HepG2 (cell line): ENCODE results near the gene METRN. TPM values are rescaled to one million over a fixed set of nuclear protein-coding genes. Genes with fewer than 3 reads are reported as not detected.

Source experiments
- BCLAF1 ChIP-seq: fragments of 450-650 bp; IDR thresholded peaks from 2 replicates; pipeline ENCODE4 v1.6.1; 2017; ENCODE audit warnings: mild to moderate bottlenecking
- CBX1 ChIP-seq: IDR thresholded peaks from one replicate; pipeline ENCODE4 v1.6.1; 2016; ENCODE audit warnings: antibody characterized with exemption, low read depth
- FUBP1 ChIP-seq: sonication (generic); formaldehyde crosslinking; IDR thresholded peaks from 2 replicates; pipeline ENCODE4 v1.5.1; 2020; ENCODE audit warnings: missing genetic modification reagents, mild to moderate bottlenecking, borderline replicate concordance
- KLF6 ChIP-seq: IDR thresholded peaks from 2 replicates; pipeline ENCODE4 v1.8.0; 2016; ENCODE audit warnings: missing biosample characterization, missing genetic modification reagents
- PRDM15 ChIP-seq: sonication (generic); formaldehyde crosslinking; IDR thresholded peaks from 2 replicates; pipeline ENCODE4 v1.4.0; 2020; ENCODE audit warnings: missing genetic modification reagents
- PREB ChIP-seq: sonication (generic); formaldehyde crosslinking; IDR thresholded peaks from 2 replicates; pipeline ENCODE4 v1.4.0; 2020; ENCODE audit warnings: missing genetic modification reagents
- ZBTB7A ChIP-seq: sonication (generic); formaldehyde crosslinking; IDR thresholded peaks from 2 replicates; pipeline ENCODE4 v1.8.0; 2022; ENCODE audit warnings: mild to moderate bottlenecking, missing genetic modification reagents
- ZNF543 ChIP-seq: sonication (generic); formaldehyde crosslinking; IDR thresholded peaks from 2 replicates; pipeline ENCODE4 v1.4.0; 2020; ENCODE audit warnings: mild to moderate bottlenecking, missing genetic modification reagents
- ZNF639 ChIP-seq: conservative IDR thresholded peaks from 2 replicates; pipeline ENCODE4 v1.6.1; 2018; ENCODE audit warnings: missing genetic modification reagents
- ZNF710 ChIP-seq: sonication (generic); formaldehyde crosslinking; IDR thresholded peaks from 2 replicates; pipeline ENCODE4 v1.5.0; 2020; ENCODE audit warnings: mild to moderate bottlenecking, missing genetic modification reagents, borderline replicate concordance
- ZNF766 ChIP-seq: sonication (generic); formaldehyde crosslinking; IDR thresholded peaks from 2 replicates; pipeline ENCODE4 v1.5.0; 2020; ENCODE audit warnings: missing genetic modification reagents, borderline replicate concordance
- ZNF781 ChIP-seq: sonication (generic); formaldehyde crosslinking; IDR thresholded peaks from 2 replicates; pipeline ENCODE4 v1.5.1; 2020; ENCODE audit warnings: borderline replicate concordance, mild to moderate bottlenecking, missing genetic modification reagents; ENCODE audit errors: not compliant biosample characterization
- ZNF816 ChIP-seq: sonication (generic); formaldehyde crosslinking; IDR thresholded peaks from 2 replicates; pipeline ENCODE4 v1.8.0; 2022; ENCODE audit warnings: missing genetic modification reagents, mild to moderate bottlenecking, borderline replicate concordance
- polyA plus RNA-seq, 8 experiments: library from polyadenylated mRNA; depleted of rRNA in 3 of 8; stranded (reverse) in 7 of 8; unstranded in 1 of 8; fragments of >200 nt; fragmentation: Illumina TruSeq in 4 of 8; extraction: Trizol in 4 of 8; gene quantifications; 2 replicates each; pipeline versions ENCODE4 v1.2.1 to v1.2.3, GENCODE V29; 2011 to 2016; ENCODE audit warnings: low read depth in 4 of 8, missing spikeins in 1 of 8, mixed read lengths in 1 of 8; ENCODE audit not compliant: insufficient read depth in 1 of 8
- total RNA-seq, 5 experiments: library from RNA; depleted of rRNA; stranded (reverse); fragments of >200 nt; fragmentation: Illumina TruSeq; extraction: Trizol; gene quantifications; 2 replicates each; pipeline ENCODE4 v1.2.3, GENCODE V29; 2016; ENCODE audit warnings: low read depth in 1 of 5

The METRN gene
- total and polyA plus RNA-seq, 2 of the 13 experiments (the other 11 are each of a cell fraction or from before 2014, with no cell fraction given), result 25.5 to 46.1 TPM

- TF ChIP-seq ZNF710 (CRISPR knock-in tag) (no peak), FUBP1 (CRISPR knock-in tag) (no peak), ZBTB7A (no peak), CBX1 (no peak), ZNF766 (CRISPR knock-in tag) (peak; percentile 73; the same call in 1 of the 2 replicates), PREB (CRISPR knock-in tag) (0 out of 2 replicates have a peak, but pooled peaks have one; percentile 79), ZNF639 (CRISPR knock-in tag) (peak; percentile 50; the same call in 1 of the 2 replicates), ZNF816 (CRISPR knock-in tag) (no peak), ZNF543 (CRISPR knock-in tag) (0 out of 2 replicates have a peak, but pooled peaks have one; percentile 29), KLF6 (peak; percentile 97), BCLAF1 (no peak), ZNF781 (no peak), PRDM15 (CRISPR knock-in tag) (peak; percentile 45; the same call in 1 of the 2 replicates)
Measured at GRCh38 chr16:700684-701584, 14.0 kb upstream of the METRN start (continued).
